GM23338 (cell line): Measurements from ENCODE around the gene EIF5A. TPM values are rescaled to one million over a fixed set of nuclear protein-coding genes. Genes with fewer than 3 reads are reported as not detected.

Experiments used
- ATAC-seq: fragments of 200-7000 bp; cut with Tn5 transposase; 3 replicates; pipeline ENCODE4 v1.9.1; 2020
- DNase-seq: peaks from one replicate; pipeline ENCODE4 v3.0.0-alpha.2; 2015; ENCODE audit warnings: low spot score
- H2AFZ ChIP-seq: fragments of 200-600 bp; sonication (generic); 2 replicates; pipeline ENCODE4 v1.8.0; 2016; ENCODE audit warnings: antibody characterized with exemption, mild to moderate bottlenecking, moderate library complexity
- H3F3A ChIP-seq: fragments of 200-600 bp; sonication (generic); replicated peaks from 2 replicates; pipeline ENCODE4 v1.8.0; 2017; ENCODE audit warnings: antibody characterized with exemption, mixed run types, low read depth
- H3K27ac ChIP-seq: fragments of 200-600 bp; sonication (generic); 2 replicates; pipeline ENCODE4 v1.6.1; 2016; ENCODE audit warnings: low read depth
- H3K27me3 ChIP-seq: fragments of 200-600 bp; sonication (generic); 2 replicates; pipeline ENCODE4 v1.8.0; 2016; ENCODE audit warnings: mild to moderate bottlenecking, mixed run types, moderate library complexity; ENCODE audit not compliant: insufficient read depth
- H3K36me3 ChIP-seq: fragments of 200-600 bp; sonication (generic); 2 replicates; pipeline ENCODE4 v1.8.0; 2016; ENCODE audit warnings: mild to moderate bottlenecking; ENCODE audit not compliant: insufficient read depth
- H3K4me1 ChIP-seq: fragments of 200-600 bp; sonication (generic); 2 replicates; pipeline ENCODE4 v1.8.0; 2016; ENCODE audit warnings: mild to moderate bottlenecking, moderate library complexity; ENCODE audit not compliant: insufficient read depth
- H3K4me2 ChIP-seq: fragments of 200-600 bp; sonication (generic); 2 replicates; pipeline ENCODE4 v1.7.1; 2017; ENCODE audit warnings: mixed run types
- H3K4me3 ChIP-seq: fragments of 200-600 bp; sonication (generic); 2 replicates; pipeline ENCODE4 v1.6.1; 2016; ENCODE audit warnings: mixed run types
- H3K79me2 ChIP-seq: fragments of 200-600 bp; sonication (generic); replicated peaks from 2 replicates; pipeline ENCODE4 v1.8.0; 2017; ENCODE audit warnings: mild to moderate bottlenecking; ENCODE audit not compliant: insufficient read depth
- H3K9me2 ChIP-seq: fragments of 200-600 bp; sonication (generic); 2 replicates; pipeline ENCODE4 v1.8.0; 2017; ENCODE audit not compliant: insufficient read depth
- H4K20me1 ChIP-seq: fragments of 200-600 bp; sonication (generic); replicated peaks from 2 replicates; pipeline ENCODE4 v1.8.0; 2017; ENCODE audit warnings: mild to moderate bottlenecking; ENCODE audit not compliant: insufficient read depth
- H3K27ac Mint-ChIP-seq: 2 replicates; pipeline ENCODE4 v1.8.0; 2020; ENCODE audit warnings: inconsistent platforms, mild to moderate bottlenecking, moderate library complexity, mixed read lengths
- H3K27me3 Mint-ChIP-seq: 3 replicates; pipeline ENCODE4 v1.8.0; 2022; ENCODE audit warnings: low read depth, mild to moderate bottlenecking, moderate library complexity, mixed read lengths, inconsistent platforms; ENCODE audit not compliant: insufficient read depth, poor library complexity
- H3K36me3 Mint-ChIP-seq: 3 replicates; pipeline ENCODE4 v1.8.0; 2021; ENCODE audit warnings: low read depth, mild to moderate bottlenecking, inconsistent platforms, moderate library complexity, mixed read lengths
- H3K4me1 Mint-ChIP-seq: 3 replicates; pipeline ENCODE4 v1.8.0; 2020; ENCODE audit warnings: mild to moderate bottlenecking, inconsistent platforms, mixed read lengths
- H3K4me3 Mint-ChIP-seq: 3 replicates; pipeline ENCODE4 v1.8.0; 2021; ENCODE audit warnings: moderate library complexity, mild to moderate bottlenecking, inconsistent platforms, mixed read lengths
- H3K9me3 Mint-ChIP-seq: 3 replicates; pipeline ENCODE4 v1.8.0; 2020; ENCODE audit warnings: moderate library complexity, mild to moderate bottlenecking, inconsistent platforms, mixed read lengths
- CREB1 ChIP-seq: fragments of 250-450 bp; sonication (Bioruptor Pico); IDR thresholded peaks from 2 replicates; pipeline ENCODE4 v1.5.0; 2020; ENCODE audit warnings: low read depth, mild to moderate bottlenecking, moderate library complexity
- EZH2 ChIP-seq: fragments of 200-600 bp; sonication (generic); IDR thresholded peaks from one replicate; pipeline ENCODE4 v1.8.0; 2017; ENCODE audit warnings: antibody characterized with exemption, mild to moderate bottlenecking, low read depth; ENCODE audit not compliant: unreplicated experiment
- EZH2phosphoT487 ChIP-seq: fragments of 200-600 bp; sonication (generic); IDR thresholded peaks from one replicate; pipeline ENCODE4 v1.8.1; 2018; ENCODE audit warnings: antibody characterized with exemption; ENCODE audit not compliant: unreplicated experiment
- JUNB ChIP-seq: IDR thresholded peaks from one replicate; pipeline ENCODE4 v1.6.1; 2016; ENCODE audit warnings: antibody characterized with exemption; ENCODE audit not compliant: unreplicated experiment
- NANOG ChIP-seq: IDR thresholded peaks from 2 replicates; pipeline ENCODE4 v1.6.1; 2016; ENCODE audit warnings: antibody characterized with exemption, borderline replicate concordance
- POLR2AphosphoS5 ChIP-seq: IDR thresholded peaks from 2 replicates; pipeline ENCODE4 v1.6.1; 2016; ENCODE audit warnings: antibody characterized with exemption, low read depth
- STAT1 ChIP-seq: IDR thresholded peaks from one replicate; pipeline ENCODE4 v1.6.1; 2016; ENCODE audit warnings: antibody characterized with exemption; ENCODE audit not compliant: unreplicated experiment
- ZNF114 ChIP-seq: fragments of 250-450 bp; sonication (Bioruptor Pico); IDR thresholded peaks from 2 replicates; pipeline ENCODE4 v1.5.0; 2020; ENCODE audit warnings: mild to moderate bottlenecking, moderate library complexity
- ZNF331 ChIP-seq: fragments of 250-450 bp; sonication (Bioruptor Pico); IDR thresholded peaks from 2 replicates; pipeline ENCODE4 v1.5.0; 2020; ENCODE audit warnings: low read depth, mild to moderate bottlenecking, moderate library complexity
- polyA plus RNA-seq: library from polyadenylated mRNA; unstranded; fragments of >200 nt; fragmentation: Nextera tagmentation; extraction: Ambion mirVana; gene quantifications from 2 replicates; pipeline ENCODE4 v1.2.1, GENCODE V29; 2016
- total RNA-seq: library from RNA; depleted of rRNA; stranded (reverse); fragments of >200 nt; shearing (Covaris generic); gene quantifications from 2 replicates; pipeline ENCODE4 v1.2.3, GENCODE V29; 2014
- TF ChIP-seq, protein P1 (sequence below): IDR thresholded peaks from one replicate; pipeline ENCODE4 v1.6.1; 2018; ENCODE audit warnings: antibody characterized with exemption; ENCODE audit not compliant: unreplicated experiment
- TF ChIP-seq, protein P2 (sequence below): fragments of 250-450 bp; sonication (Bioruptor Pico); IDR thresholded peaks from 2 replicates; pipeline ENCODE4 v1.5.0; 2020; ENCODE audit warnings: mild to moderate bottlenecking, moderate library complexity
- TF ChIP-seq, protein P3 (sequence below), 2 experiments: fragments of 200-600 bp in 1 of 2; sonication (generic) in 1 of 2; conservative IDR thresholded peaks; 2 replicates each; pipeline versions ENCODE4 v1.5.1 to v1.6.1; 2016 to 2017; ENCODE audit warnings: antibody characterized with exemption in 2 of 2, low read depth in 2 of 2, mild to moderate bottlenecking in 2 of 2, moderate library complexity in 1 of 2
- TF ChIP-seq, protein P4 (sequence below): IDR thresholded peaks from 2 replicates; pipeline ENCODE4 v1.6.1; 2016; ENCODE audit warnings: antibody characterized with exemption

The EIF5A gene
- total and polyA plus RNA-seq, 2 experiments from 2014 or later: 833 to 1,562 TPM

DNA sequence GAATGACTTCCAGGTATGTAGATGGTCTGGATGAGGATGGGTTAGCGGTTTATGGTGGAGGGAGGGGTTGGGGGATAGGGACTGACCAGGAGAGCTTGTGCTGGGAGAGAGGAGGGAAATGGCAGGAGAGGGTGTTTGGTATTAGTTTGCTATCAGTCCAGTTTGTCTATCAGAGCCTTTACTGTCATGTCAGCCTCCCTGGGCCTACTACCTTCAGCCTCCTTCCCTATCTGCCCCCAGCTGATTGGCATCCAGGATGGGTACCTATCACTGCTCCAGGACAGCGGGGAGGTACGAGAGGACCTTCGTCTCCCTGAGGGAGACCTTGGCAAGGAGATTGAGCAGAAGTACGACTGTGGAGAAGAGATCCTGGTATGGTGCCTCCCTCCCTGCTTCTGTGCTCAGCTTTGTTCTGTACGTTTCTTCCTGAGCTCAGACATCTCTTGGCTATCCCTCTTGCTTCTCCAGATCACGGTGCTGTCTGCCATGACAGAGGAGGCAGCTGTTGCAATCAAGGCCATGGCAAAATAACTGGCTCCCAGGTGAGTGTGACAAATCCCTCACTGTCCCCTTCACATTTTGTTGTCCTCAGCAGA, 3.8 kb downstream of the EIF5A start:
- no peak overlapping the region; the same call in 1 of the 2 replicates for H3K27ac ChIP-seq
- peaks cover 53% of the 10 kb centered on the region for H3K4me1 Mint-ChIP-seq
- H3K79me2 ChIP-seq: peaks cover 43% of the 10 kb centered on the region
- DNase-seq: no peak
- no peak for ATAC-seq
- H3F3A ChIP-seq: peaks cover 75% of the 10 kb centered on the region
- H3K4me2 ChIP-seq: no peak overlapping the region
- no peak for TF ChIP-seq POLR2AphosphoS5
- TF ChIP-seq EZH2: no peak
- TF ChIP-seq, protein P1, sequence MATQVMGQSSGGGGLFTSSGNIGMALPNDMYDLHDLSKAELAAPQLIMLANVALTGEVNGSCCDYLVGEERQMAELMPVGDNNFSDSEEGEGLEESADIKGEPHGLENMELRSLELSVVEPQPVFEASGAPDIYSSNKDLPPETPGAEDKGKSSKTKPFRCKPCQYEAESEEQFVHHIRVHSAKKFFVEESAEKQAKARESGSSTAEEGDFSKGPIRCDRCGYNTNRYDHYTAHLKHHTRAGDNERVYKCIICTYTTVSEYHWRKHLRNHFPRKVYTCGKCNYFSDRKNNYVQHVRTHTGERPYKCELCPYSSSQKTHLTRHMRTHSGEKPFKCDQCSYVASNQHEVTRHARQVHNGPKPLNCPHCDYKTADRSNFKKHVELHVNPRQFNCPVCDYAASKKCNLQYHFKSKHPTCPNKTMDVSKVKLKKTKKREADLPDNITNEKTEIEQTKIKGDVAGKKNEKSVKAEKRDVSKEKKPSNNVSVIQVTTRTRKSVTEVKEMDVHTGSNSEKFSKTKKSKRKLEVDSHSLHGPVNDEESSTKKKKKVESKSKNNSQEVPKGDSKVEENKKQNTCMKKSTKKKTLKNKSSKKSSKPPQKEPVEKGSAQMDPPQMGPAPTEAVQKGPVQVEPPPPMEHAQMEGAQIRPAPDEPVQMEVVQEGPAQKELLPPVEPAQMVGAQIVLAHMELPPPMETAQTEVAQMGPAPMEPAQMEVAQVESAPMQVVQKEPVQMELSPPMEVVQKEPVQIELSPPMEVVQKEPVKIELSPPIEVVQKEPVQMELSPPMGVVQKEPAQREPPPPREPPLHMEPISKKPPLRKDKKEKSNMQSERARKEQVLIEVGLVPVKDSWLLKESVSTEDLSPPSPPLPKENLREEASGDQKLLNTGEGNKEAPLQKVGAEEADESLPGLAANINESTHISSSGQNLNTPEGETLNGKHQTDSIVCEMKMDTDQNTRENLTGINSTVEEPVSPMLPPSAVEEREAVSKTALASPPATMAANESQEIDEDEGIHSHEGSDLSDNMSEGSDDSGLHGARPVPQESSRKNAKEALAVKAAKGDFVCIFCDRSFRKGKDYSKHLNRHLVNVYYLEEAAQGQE: no peak
- TF ChIP-seq ZNF114 (CRISPR knock-in tag): no peak
- no peak for TF ChIP-seq CREB1
- TF ChIP-seq, protein P2, sequence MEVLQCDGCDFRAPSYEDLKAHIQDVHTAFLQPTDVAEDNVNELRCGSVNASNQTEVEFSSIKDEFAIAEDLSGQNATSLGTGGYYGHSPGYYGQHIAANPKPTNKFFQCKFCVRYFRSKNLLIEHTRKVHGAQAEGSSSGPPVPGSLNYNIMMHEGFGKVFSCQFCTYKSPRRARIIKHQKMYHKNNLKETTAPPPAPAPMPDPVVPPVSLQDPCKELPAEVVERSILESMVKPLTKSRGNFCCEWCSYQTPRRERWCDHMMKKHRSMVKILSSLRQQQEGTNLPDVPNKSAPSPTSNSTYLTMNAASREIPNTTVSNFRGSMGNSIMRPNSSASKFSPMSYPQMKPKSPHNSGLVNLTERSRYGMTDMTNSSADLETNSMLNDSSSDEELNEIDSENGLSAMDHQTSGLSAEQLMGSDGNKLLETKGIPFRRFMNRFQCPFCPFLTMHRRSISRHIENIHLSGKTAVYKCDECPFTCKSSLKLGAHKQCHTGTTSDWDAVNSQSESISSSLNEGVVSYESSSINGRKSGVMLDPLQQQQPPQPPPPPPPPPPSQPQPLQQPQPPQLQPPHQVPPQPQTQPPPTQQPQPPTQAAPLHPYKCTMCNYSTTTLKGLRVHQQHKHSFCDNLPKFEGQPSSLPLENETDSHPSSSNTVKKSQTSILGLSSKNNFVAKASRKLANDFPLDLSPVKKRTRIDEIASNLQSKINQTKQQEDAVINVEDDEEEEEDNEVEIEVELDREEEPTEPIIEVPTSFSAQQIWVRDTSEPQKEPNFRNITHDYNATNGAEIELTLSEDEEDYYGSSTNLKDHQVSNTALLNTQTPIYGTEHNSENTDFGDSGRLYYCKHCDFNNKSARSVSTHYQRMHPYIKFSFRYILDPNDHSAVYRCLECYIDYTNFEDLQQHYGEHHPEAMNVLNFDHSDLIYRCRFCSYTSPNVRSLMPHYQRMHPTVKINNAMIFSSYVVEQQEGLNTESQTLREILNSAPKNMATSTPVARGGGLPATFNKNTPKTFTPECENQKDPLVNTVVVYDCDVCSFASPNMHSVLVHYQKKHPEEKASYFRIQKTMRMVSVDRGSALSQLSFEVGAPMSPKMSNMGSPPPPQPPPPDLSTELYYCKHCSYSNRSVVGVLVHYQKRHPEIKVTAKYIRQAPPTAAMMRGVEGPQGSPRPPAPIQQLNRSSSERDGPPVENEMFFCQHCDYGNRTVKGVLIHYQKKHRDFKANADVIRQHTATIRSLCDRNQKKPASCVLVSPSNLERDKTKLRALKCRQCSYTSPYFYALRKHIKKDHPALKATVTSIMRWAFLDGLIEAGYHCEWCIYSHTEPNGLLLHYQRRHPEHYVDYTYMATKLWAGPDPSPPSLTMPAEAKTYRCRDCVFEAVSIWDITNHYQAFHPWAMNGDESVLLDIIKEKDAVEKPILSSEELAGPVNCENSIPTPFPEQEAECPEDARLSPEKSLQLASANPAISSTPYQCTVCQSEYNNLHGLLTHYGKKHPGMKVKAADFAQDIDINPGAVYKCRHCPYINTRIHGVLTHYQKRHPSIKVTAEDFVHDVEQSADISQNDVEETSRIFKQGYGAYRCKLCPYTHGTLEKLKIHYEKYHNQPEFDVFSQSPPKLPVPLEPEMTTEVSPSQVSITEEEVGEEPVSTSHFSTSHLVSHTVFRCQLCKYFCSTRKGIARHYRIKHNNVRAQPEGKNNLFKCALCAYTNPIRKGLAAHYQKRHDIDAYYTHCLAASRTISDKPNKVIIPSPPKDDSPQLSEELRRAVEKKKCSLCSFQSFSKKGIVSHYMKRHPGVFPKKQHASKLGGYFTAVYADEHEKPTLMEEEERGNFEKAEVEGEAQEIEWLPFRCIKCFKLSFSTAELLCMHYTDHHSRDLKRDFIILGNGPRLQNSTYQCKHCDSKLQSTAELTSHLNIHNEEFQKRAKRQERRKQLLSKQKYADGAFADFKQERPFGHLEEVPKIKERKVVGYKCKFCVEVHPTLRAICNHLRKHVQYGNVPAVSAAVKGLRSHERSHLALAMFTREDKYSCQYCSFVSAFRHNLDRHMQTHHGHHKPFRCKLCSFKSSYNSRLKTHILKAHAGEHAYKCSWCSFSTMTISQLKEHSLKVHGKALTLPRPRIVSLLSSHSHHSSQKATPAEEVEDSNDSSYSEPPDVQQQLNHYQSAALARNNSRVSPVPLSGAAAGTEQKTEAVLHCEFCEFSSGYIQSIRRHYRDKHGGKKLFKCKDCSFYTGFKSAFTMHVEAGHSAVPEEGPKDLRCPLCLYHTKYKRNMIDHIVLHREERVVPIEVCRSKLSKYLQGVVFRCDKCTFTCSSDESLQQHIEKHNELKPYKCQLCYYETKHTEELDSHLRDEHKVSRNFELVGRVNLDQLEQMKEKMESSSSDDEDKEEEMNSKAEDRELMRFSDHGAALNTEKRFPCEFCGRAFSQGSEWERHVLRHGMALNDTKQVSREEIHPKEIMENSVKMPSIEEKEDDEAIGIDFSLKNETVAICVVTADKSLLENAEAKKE (CRISPR knock-in tag): no peak
- TF ChIP-seq, protein P3, sequence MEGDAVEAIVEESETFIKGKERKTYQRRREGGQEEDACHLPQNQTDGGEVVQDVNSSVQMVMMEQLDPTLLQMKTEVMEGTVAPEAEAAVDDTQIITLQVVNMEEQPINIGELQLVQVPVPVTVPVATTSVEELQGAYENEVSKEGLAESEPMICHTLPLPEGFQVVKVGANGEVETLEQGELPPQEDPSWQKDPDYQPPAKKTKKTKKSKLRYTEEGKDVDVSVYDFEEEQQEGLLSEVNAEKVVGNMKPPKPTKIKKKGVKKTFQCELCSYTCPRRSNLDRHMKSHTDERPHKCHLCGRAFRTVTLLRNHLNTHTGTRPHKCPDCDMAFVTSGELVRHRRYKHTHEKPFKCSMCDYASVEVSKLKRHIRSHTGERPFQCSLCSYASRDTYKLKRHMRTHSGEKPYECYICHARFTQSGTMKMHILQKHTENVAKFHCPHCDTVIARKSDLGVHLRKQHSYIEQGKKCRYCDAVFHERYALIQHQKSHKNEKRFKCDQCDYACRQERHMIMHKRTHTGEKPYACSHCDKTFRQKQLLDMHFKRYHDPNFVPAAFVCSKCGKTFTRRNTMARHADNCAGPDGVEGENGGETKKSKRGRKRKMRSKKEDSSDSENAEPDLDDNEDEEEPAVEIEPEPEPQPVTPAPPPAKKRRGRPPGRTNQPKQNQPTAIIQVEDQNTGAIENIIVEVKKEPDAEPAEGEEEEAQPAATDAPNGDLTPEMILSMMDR (conservative IDR thresholded peaks at IDR 0.05; ENCODE audit: low read depth in 2 of 2): no peak
- TF ChIP-seq NANOG: no peak
- TF ChIP-seq EZH2phosphoT487: no peak
- TF ChIP-seq, protein P4, sequence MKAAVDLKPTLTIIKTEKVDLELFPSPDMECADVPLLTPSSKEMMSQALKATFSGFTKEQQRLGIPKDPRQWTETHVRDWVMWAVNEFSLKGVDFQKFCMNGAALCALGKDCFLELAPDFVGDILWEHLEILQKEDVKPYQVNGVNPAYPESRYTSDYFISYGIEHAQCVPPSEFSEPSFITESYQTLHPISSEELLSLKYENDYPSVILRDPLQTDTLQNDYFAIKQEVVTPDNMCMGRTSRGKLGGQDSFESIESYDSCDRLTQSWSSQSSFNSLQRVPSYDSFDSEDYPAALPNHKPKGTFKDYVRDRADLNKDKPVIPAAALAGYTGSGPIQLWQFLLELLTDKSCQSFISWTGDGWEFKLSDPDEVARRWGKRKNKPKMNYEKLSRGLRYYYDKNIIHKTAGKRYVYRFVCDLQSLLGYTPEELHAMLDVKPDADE: no peak
- TF ChIP-seq STAT1: no peak
- no peak for TF ChIP-seq JUNB
- no peak for TF ChIP-seq ZNF331
- peaks cover 27% of the 10 kb centered on the region; the same call in 1 of the 2 replicates for H3K4me1 ChIP-seq
- H3K27me3 Mint-ChIP-seq: peaks cover 50% of the 10 kb centered on the region
- no peak overlapping the region for H2AFZ ChIP-seq
- no peaks in the 10 kb centered on the region for H3K9me2 ChIP-seq
- H4K20me1 ChIP-seq: peaks cover 45% of the 10 kb centered on the region
- H3K27me3 ChIP-seq: no peaks in the 10 kb centered on the region
- H3K9me3 Mint-ChIP-seq: peaks cover 7% of the 10 kb centered on the region; the same call in 2 of the 3 replicates
- H3K4me3 ChIP-seq: no peak overlapping the region
- peaks cover 37% of the 10 kb centered on the region for H3K36me3 ChIP-seq
- peaks cover 70% of the 10 kb centered on the region for H3K36me3 Mint-ChIP-seq
- no peak overlapping the region for H3K27ac Mint-ChIP-seq
- H3K4me3 Mint-ChIP-seq: peak overlapping the region; percentile 98
